Hepatic stellate cell (primary cell): Measurements from ENCODE around the gene RPS2.
A peak's percentile ranks its signal among the peaks of the same experiment; 100 is the strongest.
"Not testable (repeated sequence)": the region's sequence is repeated elsewhere in the genome, so short reads cannot be mapped to it uniquely, and the experiment has no call there.

Experiments used
- DNase-seq: peaks from one replicate; pipeline ENCODE4 v3.0.0; 2011; ENCODE audit warnings: low spot score

The RPS2 gene

DNA sequence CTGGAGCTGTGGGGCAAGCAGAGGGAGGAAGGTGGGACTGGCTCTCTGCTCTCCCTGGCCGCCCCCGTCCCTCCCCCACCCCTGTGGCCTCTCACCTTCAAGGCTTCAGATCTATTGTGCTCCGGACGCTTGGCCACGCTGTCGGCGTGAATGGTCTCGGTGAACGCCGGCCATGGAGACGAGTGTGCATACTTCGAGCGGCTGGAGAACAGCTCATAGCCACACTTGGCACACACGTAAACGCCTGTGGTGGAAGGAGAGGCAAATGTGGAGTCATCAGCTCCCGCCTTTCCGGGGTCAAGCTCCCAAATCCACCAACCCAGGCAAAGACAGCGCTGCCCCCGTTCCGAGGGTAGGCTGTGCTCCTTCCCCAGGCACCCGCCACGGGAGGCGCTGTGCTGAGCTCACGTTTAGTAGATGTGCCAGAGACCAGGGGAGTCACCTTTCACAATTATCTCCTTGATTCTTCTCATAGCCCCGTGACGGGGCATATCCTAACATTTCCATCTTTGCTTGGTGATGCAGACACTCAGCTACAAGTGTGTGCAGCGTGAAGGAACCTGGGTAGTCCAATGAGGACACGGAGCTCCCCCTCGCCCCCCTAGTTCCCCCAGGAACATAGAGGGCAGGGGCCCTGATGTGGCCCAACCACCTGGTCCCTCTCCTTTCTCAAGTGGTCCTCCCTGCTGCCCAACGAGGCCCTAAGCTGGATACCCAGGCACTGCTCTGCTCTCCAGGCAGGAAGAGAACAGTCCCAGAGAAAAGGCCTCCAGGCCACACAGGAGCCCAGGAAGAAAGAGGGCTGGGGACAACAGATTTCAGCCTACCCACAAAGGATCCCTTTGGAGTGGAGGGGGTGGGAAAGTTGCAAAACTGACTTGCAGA is 23.2 kb downstream of the RPS2 start:
- no peak for DNase-seq

DNA sequence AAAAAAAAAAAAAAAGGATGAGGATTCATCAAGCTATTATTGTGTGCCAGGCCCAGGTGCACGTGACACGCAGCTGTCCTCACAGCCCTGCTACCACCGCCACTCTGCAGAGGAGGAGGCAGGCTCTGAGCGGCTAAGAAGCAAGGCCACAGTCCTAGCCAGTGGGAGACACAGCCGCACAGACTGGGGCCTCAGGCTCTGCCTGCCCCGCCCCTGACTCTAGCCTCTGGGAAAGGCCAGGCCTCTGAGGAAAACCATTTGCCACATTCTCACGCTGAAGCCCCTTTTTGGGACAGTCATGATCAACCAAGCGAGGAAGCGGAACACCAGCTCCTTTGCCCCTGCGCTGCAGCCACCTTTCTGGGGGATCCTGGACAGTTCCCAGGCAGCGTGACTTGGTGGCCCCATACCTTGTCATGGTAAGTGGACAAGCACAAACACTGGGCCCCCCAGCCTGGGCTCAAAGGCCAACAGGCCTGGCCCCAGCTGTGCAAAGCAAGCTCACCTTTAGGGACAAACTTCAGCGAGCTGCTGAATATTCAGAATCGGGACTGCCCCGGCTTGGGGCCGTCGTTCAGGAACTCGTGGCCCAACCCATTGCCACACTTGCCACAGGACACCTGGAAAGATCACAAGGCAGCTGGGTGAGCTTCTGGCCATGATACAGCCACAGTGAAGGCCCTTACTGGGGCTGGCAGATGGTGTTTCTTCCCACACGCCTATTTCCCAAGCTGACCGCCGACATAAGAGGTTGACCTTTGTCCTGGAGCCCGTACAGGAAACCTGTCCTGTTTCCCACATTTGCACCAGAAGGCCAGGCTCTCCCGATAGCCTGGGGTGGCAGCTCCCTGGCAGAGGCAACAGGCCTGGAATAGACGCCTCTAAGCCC is 24.1 kb downstream of the RPS2 start:
- DNase-seq: no peak

DNA sequence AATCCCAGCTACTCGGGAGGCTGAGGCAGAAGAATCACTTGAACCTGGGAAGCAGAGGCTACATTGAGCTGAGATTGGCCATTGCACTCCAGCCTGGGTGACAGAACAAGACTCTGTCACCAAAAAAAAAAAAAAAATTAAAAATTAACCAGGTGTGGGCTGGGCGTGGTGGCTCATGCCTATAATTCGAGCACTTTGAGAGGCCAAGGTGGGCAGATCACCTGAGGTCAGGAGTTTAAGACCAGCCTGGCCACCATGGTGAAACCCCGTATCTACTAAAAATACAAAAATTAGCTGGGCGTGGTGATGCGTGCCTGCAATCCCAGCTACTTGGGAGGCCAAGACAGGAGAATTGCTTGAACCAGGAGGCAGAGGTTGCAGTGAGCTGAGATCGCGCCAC is 24.8 kb downstream of the RPS2 start:
- not testable (repeated sequence) for DNase-seq

DNA sequence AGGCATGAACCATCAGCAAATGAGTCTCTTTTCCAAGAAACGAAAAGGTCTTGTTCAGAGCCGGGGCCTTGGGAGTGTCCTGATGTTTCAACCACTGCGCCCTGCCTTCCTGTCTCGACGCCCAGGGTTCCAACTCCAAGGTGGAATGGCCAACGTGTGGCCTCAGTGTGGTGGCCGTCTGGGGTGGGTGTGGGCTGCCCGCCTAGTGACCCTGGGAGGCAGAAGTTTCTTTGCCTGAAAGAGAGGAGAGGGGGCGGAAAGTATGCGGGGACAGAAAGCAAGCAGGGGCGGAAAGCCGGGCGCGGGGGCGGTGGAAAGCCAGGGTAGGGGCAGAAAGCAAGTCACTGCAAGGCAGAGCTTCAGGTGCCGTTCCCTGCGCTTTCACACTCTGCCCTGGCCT is 25.7 kb downstream of the RPS2 start:
- DNase-seq: no peak

DNA sequence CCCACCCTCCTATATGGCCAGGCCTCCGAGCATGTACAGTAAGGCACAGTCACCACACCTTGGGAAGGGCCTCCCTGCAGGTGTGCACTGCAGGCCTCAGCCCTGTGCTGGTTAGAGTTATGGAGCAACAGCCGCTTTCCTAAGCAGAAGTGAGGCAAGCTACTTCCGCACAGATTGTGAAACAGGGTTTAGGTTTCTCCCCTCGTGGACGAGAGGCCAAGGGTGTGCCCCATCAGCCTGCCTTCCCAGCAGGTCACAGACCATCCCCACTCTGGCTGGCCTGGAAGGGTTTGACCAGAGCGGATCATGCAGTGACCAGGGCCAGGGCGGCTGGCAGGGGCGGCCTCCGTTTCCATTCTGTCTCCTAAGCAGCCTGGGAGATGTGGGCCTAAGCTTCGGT is 26.3 kb downstream of the RPS2 start:
- no peak for DNase-seq

DNA sequence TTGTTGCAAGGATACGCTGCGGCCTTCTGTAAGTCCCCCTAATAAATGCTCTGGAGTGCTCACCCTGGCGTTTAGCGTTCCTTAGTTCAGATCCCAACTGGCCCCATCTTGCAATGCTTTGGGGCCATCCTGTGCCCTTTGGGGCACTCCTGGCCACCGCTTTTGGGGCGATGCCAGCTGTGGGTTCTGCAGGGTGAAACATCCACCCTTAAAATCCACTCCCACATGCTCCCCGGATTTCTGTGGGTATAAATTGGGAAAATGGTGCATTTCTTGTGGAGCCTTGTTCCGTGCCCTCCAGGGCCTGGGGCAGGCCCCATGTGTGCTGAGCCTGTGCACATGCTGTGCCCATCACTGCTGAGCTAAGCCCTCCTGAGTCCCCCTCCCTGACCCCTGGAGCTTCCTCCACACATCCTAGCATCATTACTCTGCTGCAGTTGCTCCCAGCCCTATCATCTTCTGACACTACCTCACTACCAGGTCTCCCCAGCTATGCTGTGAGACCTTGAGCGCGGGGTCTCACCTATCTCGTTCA is 27.6 kb downstream of the RPS2 start:
- DNase-seq: no peak

DNA sequence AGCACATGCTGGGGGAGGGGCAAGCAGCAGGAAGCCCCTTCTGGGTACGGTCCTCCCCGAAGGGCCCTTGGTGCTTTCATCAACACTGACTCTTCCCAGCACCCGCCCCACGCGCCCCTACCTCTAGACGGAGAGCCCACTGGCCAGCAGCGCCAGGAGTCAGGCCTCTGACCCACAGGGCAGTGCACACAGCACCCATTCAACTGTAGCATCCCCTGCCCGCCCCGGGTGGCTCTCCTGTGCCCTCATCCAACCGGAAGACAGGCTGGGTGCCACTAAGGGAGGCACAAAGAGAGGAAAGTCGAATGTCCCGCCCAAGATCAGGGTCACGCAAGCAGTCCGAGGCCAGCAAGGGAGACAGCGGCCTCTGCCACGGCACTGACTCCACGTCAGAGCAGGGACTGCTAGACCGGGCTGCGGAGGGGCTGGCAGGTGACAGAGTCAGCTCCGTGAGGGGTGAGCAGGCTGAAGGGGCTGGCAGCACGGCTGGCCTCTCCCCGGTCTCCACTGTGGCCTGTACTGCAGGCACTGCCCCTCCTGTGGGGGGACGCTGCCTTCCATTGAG is 31.4 kb downstream of the RPS2 start:
- no peak for DNase-seq

DNA sequence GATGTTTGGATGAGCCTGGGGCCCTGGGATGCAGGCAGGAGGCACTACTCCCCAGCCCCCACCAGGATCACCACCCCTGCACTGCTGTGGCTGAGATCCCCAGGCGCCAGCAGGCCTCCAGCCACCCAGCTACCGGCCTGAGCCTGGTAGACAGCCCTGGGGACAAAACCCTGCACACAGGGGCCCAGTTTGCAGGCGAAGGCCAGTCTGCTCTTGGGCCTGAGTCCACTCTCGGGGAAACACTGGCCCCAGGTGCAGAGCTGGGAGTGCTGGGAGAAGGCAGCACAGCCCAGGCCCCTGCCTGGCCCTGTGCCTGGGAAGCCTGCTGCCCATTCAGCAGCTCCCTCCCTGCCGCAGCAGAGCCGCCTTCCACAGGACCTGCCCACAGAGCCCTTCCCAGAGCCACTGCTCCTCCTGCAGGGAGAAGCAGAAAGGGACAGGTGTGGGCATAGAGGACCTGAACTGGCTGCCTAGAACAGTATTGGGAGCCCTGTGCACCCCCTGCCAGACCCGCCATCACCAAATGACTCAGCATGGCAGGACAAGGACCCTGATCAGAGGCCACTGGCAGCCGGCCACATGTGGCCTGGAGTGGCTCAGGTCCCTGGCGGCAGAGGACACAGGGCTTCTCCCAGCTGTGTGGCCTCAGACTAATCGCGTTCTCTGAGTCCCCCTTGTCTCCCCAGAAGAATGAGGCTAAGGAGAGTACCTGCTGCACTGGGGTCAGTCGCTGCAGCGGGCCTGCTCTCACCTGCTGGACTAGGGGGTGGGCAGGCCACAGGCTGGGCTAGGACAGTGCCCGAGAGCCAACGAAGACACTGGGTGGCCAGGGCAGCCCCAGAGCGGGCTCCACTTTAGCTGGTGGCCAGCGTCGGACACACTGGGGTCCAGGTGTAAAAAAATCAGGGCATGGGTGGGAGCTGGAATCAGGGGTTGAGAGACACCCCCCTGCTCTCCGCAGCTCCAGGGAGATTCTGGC is 32.3 kb downstream of the RPS2 start:
- no peak for DNase-seq

DNA sequence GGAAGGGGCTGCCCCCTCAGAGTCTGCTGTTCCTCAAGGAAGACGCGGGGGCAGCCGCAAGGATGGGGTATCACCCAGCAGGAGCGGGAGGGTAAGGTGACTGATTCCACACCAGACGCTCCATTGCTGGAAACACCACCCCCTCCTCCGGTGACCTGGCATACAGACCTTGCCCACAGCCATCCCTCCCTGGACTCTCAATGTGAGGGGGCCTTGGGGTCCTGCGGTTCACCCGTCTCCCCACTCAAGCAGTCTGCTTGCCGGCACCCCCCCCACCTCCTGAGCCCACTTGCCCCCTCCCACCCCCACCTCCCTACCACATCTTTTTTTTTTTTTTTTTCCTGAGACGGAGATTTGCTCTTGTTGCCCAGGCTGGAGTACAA is 34.3 kb downstream of the RPS2 start:
- no peak for DNase-seq

DNA sequence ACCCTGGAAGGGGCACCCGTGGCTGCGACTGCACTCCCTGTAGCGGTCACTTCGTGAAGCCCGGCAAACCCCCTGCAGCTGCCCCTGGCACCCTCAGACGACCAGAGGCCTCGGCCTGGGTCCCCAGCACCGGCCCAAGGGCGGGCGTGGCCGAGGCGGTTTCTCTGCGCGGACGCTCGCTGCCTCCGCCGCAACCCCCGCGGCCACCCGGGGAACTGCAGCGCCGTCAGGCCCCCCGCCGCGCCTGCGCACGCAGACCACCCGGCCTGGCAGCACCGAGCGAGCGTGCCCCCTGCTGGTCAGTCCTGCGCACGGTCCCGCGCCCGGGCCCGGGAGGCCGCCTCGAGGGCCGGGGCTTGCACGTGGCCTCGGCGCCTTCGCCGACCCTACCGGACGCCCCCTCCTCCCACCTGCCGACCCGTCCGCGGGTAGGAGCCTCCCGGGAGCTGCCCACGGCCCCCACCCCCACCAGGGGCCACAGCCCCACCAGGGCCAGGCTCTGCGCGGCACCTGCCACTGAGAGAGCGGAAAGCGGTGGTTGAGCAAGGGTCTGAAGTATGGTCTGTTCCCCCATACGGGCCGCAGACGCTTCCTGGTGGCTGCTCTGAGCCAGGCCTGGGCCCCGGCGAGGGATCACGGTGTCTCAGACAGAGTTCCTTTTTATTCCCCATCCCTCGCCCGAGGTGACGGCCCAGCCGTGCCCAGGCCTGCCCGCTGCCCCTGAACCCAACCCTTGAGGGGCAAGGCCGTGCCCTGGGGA is 34.9 kb downstream of the RPS2 start:
- peak; percentile 97 for DNase-seq

DNA sequence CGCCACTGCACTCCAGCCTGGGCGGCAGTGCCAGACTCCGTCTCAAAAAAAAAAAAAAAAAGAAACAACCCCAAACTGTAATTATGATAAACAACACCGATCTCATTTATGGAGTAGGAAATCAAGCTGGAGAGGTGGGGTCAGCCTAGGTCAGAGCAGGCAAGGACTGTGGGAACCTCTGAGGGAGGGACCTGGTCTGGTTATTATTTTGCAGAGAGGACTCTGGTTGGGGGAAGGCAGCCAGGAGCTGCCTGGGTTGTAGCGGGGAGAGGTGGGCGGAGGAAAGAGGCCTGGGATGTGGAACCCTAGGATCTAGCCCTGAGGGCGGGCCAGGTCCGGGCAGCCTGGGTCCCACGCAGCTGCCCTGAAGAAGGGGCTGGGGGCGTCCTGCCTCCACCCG is 35.5 kb downstream of the RPS2 start:
- DNase-seq: no peak

DNA sequence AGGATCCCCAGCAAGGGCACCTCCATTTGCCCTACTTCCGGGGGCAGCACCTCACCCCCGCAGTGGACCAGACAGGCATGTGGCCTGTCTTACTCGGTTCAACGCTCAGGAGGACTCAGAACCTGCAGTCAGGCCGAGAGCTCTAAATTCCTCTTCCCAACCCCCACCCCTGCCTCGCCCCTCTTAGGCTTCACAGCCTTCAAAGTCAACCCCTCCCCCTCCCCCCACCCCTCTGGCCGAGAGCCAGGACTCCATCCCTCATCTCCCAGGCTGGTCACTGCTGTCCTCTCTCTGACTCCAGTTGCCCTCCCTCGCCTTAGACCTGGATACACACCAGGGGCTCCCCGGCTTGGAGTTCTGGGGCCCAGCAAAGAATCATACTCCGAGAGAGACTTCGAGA is 38.4 kb downstream of the RPS2 start:
- no peak for DNase-seq

DNA sequence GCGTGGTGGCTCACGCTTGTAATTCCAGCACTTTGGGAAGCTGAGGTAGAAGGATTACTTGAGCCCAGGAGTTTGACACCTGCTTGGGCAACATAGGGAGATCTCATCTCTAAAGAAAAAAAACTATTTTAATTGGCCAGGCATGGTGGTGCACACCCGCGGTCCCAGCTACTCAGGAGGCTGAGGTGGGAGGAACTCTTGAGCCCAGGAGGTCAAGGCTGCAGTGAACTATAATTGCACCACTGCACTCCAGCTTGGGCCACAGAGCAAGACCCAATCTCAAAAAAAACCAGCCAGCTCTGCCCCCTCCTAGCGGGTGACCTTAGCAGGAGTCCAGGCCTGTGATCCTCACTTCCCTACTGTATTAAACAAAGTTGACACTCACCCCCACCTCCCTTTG is 40.5 kb downstream of the RPS2 start:
- DNase-seq: no peak

DNA sequence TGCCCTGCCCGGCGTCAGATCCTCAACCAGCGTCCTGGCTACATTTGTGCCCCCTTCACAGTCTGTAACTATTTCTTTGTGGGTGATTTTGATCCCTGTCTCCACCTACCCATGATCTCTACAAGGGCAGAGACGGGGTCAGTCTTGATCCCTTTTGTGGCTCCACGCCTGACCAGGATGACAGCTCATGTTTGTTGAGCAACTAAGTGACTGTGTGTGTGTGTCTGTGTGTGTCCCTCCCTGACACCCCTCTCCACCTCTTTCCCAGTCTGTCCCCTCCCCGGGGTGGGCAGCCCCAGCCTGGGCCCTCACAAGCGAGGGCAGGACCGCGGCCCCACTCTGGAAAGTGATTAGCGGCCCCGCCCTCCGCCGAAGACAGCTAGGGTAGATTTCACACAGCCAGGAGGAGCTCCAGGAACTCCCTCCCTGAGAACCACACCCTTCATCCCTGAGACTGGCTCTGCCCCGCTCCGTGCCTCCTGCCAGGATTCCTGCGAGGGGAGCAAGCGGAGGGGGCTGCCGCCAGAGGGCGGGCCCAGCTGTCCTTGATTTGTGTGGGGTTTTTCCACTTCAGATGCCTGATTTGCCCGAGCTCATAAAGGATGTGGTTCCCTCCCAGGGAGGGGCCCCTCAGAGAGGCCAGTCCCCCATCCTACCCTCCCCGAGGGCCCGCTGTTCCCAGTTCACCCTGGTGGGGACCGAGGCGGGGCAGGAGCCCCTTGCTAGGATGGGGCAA is 41.2 kb downstream of the RPS2 start:
- no peak for DNase-seq

DNA sequence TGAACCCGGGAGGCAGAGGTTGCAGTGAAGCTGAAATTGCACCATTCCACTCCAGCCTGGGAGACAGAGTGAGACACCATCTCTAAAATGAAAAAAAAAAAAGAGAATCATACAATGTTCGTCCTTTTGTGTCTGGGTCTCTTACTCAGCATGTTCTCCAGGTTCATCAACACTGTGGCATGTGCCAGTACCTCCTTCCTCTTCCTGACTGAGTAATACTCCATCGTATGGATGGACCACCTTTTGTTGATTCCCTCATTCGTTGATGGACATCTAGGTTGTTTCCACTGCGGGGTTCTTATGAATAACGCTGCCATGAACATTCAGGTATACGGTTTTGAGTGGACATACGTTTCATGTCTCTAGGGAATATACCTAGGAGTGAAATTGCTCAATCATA is 42.3 kb downstream of the RPS2 start:
- DNase-seq: no peak

DNA sequence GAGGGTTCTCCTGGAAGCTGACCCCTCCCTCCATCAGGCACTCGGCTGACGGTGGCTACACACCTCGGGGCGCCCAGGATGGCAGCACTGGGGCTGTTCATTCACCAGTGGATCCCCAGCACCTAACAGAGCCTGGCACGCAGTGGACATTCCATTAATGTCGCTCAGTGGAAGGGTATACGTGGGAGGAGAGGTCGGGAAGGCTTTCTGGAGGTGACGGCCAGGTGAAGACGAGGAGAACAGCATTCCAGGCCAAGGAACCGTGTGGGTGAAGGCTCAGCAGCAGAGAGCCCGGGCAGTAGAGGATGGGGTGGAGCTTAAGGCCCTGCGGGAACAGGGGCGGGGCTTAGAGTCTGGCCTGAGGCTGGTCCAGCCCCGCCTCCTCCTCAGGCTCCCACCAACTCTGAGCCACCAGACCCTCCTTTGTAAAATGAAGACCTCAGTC is 43.9 kb downstream of the RPS2 start:
- no peak for DNase-seq

DNA sequence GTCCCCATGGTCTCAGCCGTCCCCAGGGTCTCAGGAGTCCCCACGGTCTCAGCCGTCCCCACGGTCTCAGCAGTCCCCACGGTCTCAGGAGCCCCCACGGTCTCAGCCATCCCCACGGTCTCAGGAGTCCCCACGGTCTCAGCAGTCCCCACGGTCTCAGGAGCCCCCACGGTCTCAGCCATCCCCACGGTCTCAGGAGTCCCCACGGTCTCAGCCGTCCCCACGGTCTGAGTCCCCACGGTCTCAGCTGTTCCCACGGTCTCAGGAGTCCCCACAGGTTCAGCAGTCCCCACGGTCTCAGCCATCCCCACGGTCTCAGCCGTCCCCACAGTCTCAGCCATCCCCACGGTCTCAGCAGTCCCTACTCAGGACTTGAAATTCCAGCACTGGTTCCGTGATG is 44.5 kb downstream of the RPS2 start:
- DNase-seq: not testable (repeated sequence)

DNA sequence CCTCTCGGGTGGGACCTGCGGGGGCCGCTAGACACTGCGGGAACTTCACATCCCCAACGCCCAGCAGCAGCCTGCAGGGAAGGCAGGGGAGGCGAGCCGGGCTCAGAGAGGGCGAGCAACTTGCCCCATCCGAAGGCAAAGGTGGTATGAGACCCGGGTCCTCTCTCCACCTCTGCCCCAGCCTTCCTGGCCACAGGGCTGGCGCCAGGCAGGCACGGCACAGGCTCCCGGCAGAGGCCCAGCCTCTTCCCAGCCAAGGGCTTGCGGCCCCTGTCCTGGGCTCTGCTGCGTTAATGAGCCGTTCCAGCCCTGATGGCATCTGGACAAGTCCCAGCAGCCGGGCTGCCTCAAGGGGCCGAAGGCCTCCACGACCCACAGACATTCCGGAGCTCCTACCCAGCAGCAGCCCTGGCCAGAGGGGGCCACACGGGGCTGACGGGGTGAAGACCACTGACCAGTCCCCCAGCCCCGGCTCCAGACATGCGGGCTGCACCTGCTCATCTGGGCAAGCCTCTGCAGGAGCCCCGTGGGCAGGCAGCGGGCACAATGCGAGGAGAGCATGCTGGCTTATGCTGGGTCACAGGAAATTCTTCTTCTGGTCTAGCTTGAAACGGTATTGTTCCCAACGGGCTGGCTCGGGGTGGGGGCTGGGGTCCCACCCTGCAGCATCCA is 45.2 kb downstream of the RPS2 start:
- no peak for DNase-seq
